Measurements from ENCODE around the gene TP53I3.

The TP53I3 gene

DNA sequence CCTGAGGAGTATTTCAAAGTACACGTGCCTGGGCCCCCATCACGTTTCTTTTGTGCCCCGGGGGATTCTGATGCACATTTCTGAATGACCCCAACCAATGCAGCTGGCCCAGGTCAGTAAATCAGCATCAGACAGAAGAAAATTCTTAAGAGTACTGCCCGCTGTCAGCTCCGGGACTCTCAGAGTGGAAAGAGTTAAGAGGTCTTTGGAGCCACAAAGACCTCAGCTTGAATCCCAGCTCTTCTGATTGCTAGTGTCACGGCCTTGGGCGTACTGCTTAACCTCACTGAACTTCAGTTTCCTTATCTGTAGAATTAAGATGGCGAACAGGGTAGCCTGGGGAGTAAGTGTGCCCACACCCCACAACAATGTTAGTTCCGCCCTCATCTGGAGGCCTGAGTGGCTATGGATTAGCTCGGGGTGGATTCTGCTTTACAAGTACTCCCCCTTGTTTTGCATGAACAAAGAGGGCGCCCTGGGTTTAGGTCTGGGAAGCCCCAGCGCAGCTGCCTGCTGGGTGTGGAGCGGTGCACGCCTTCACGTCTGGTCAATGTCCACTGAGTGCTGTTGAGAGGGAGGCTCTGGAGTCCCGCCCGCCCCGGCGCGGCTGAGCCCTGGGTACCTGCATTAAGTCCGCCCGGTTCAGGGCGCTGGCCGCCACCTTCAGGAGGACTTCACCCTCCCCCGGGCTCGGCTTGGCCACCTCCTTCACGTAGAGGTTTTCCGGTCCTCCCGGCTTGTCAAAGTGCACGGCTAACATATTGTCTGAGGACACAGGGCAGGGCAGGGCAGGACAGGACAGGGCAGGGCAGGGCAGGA, 858 bp downstream of the TP53I3 start:
- no peaks in the 10 kb centered on the region for H3K36me3 ChIP-seq (ENCODE audit: insufficient read depth)
- H4K20me1 ChIP-seq (ENCODE audit: insufficient read depth), result no peaks in the 10 kb centered on the region
- peaks cover 12% of the 10 kb centered on the region for H3K4me1 ChIP-seq (ENCODE audit: low read depth, poor library complexity, severe bottlenecking)
- peak overlapping the region; percentile 91 for H3K4me2 ChIP-seq
- no peak overlapping the region for H3K4me3 ChIP-seq (IDR thresholded peaks at IDR 0.05; ENCODE audit: insufficient read depth, low read depth, low read length)
- H2AFZ ChIP-seq (ENCODE audit: low read depth), result peak overlapping the region; percentile 97
- H3K79me2 ChIP-seq (ENCODE audit: insufficient read depth, low read depth), result no peaks in the 10 kb centered on the region
- H3K9ac ChIP-seq, result peak overlapping the region; percentile 80
- TF ChIP-seq, protein P1, sequence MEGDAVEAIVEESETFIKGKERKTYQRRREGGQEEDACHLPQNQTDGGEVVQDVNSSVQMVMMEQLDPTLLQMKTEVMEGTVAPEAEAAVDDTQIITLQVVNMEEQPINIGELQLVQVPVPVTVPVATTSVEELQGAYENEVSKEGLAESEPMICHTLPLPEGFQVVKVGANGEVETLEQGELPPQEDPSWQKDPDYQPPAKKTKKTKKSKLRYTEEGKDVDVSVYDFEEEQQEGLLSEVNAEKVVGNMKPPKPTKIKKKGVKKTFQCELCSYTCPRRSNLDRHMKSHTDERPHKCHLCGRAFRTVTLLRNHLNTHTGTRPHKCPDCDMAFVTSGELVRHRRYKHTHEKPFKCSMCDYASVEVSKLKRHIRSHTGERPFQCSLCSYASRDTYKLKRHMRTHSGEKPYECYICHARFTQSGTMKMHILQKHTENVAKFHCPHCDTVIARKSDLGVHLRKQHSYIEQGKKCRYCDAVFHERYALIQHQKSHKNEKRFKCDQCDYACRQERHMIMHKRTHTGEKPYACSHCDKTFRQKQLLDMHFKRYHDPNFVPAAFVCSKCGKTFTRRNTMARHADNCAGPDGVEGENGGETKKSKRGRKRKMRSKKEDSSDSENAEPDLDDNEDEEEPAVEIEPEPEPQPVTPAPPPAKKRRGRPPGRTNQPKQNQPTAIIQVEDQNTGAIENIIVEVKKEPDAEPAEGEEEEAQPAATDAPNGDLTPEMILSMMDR (conservative IDR thresholded peaks at IDR 0.05; ENCODE audit: low read depth, low read length), result no peak
- H3K27me3 ChIP-seq (ENCODE audit: insufficient read depth, low read depth), result no peaks in the 10 kb centered on the region
- H3K27ac ChIP-seq, result peak overlapping the region; percentile 92

DNA sequence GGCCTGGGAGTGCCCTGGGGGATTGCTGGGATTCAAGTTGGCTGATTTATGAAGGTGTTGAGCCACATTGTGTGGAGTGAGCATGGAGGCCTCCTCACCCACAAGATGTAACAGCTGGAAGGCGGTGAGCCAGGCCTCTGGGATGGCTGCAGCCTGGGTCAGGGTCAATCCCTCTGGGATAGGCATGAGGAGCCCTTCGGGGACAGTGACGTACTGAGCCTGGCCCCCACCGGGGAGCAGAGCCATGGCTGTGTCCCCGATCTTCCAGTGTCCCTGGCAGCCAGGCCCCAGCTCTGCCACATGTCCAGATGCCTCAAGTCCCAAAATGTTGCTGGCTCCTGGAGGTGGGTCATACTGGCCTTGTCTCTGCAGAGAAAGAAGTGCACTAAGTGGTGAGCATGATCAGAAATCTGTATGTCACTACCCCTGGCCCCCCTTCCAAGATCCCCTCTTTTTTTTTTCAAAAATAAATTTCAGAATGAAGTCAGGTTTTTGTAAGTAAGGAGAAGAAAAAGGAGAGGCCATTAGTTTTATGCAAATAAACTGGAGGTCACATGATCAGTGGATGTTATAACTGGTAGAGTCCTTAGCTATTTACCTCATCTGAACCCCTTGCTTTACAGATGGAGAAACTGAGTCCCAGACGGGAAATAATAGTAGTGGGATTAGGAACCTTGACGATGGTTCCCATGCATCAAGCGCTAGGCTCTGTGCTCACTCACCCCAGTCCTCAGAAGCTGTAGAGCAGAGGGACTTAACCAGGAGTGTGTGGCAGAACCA, 1.7 kb downstream of the TP53I3 start:
- Histone ChIP-seq H3K79me2 (ENCODE audit: insufficient read depth, low read depth) (no peaks in the 10 kb centered on the region), H3K9ac (peak overlapping the region; percentile 80), H3K27ac (peak overlapping the region; percentile 92), H3K4me1 (ENCODE audit: low read depth, poor library complexity, severe bottlenecking) (peaks cover 12% of the 10 kb centered on the region), H4K20me1 (ENCODE audit: insufficient read depth) (no peaks in the 10 kb centered on the region), H2AFZ (ENCODE audit: low read depth) (peak overlapping the region; percentile 97), H3K4me3 (IDR thresholded peaks at IDR 0.05; ENCODE audit: insufficient read depth, low read depth, low read length) (no peak overlapping the region), H3K4me2 (peak overlapping the region; percentile 91), H3K27me3 (ENCODE audit: insufficient read depth, low read depth) (no peaks in the 10 kb centered on the region), H3K36me3 (ENCODE audit: insufficient read depth) (no peaks in the 10 kb centered on the region)
- TF ChIP-seq, protein P1 (conservative IDR thresholded peaks at IDR 0.05; ENCODE audit: low read depth, low read length), result no peak

DNA sequence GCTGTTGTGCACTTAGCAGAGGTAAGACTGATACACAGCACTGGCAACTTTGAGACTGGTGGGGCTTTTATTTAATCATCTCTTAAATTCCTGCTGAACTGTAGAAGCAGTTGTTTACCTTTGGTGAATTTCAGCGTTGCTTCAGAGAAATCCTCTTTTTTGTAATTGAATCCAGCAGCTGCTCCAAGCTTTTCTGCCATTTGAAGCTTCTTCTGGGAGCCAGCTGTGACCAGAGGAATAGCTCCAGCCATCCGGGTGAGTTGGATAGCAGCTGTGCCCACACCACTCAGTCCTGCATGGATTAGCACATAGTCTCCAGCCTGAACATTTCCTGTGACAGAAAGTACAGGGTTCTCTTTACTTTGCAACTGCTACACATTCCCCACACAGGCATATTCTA, 3.9 kb downstream of the TP53I3 start:
- Histone ChIP-seq H3K4me3 (IDR thresholded peaks at IDR 0.05; ENCODE audit: insufficient read depth, low read depth, low read length) (no peak overlapping the region), H3K27ac (no peak overlapping the region)
- TF ChIP-seq, protein P1 (conservative IDR thresholded peaks at IDR 0.05; ENCODE audit: low read depth, low read length), result no peak

DNA sequence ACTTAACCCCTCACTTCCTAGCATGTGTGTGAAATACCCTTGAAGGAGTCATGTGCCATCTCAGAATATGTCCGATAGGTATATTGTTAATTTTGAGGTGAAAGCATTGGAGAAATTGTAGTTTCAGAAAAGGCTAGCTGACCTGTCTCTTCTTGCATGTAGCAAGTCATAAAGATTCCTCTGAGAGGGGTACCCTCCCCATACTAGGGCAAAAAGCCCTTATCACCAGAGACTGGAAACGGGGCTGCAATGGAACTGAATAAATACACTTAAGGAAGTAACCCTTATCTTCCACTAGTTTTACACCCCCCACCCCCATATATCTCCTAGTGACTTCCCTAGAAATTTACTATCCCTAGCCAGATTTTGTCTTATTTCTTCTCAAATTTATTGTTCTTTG, 6.8 kb downstream of the TP53I3 start:
- TF ChIP-seq, protein P1 (conservative IDR thresholded peaks at IDR 0.05; ENCODE audit: low read depth, low read length), result no peak
- Histone ChIP-seq H3K27ac (no peak overlapping the region), H4K20me1 (ENCODE audit: insufficient read depth) (no peaks in the 10 kb centered on the region), H3K4me2 (peak overlapping the region; percentile 72; the same call in 1 of the 2 replicates), H3K79me2 (ENCODE audit: insufficient read depth, low read depth) (peaks cover 26% of the 10 kb centered on the region; the same call in 1 of the 2 replicates), H3K36me3 (ENCODE audit: insufficient read depth) (peaks cover 3% of the 10 kb centered on the region; the same call in 1 of the 2 replicates), H3K4me3 (IDR thresholded peaks at IDR 0.05; ENCODE audit: insufficient read depth, low read depth, low read length) (peak overlapping the region; percentile 1), H3K4me1 (ENCODE audit: low read depth, poor library complexity, severe bottlenecking) (peaks cover 25% of the 10 kb centered on the region), H2AFZ (ENCODE audit: low read depth) (no peak overlapping the region), H3K27me3 (ENCODE audit: insufficient read depth, low read depth) (no peaks in the 10 kb centered on the region), H3K9ac (no peak overlapping the region)

More for the DNA sequence above, 3.9 kb downstream of the TP53I3 start:
- Histone ChIP-seq H3K79me2 (ENCODE audit: insufficient read depth, low read depth) (peaks cover 2% of the 10 kb centered on the region; the same call in 1 of the 2 replicates), H4K20me1 (ENCODE audit: insufficient read depth) (no peaks in the 10 kb centered on the region), H3K4me1 (ENCODE audit: low read depth, poor library complexity, severe bottlenecking) (peaks cover 19% of the 10 kb centered on the region), H3K4me2 (no peak overlapping the region), H3K36me3 (ENCODE audit: insufficient read depth) (no peaks in the 10 kb centered on the region), H2AFZ (ENCODE audit: low read depth) (no peak overlapping the region), H3K9ac (no peak overlapping the region), H3K27me3 (ENCODE audit: insufficient read depth, low read depth) (no peaks in the 10 kb centered on the region)

Data from KMS-11 (cell line).